ENCODE data around the gene KIFBP. TPM values are rescaled to one million over a fixed set of nuclear protein-coding genes. Genes with fewer than 3 reads are reported as not detected.

KIFBP gene
- total and polyA plus RNA-seq, 2 experiments from 2014 or later, result 26.6 to 29.8 TPM

DNA sequence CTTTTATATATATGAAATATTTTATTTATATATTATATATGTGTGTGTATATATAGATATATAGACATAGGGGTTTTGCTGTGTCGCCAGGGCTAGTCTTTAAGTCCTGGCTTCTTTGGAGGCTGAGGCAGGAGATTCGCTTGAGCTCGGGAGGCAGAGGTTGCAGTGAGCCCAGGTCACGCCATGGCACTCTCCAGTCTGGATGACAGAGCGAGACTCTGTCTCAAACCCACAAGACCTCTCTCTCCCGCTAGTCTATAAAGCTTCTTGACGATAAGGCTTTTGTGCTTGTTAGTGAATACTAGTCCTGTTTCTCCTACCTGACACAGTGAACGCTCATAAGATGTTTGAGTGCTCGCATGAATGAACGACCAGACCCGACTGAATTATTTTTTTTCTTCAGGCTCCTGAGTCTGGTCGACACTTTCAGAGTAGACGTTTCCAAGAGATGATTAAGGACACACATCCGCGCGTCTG lies 33.2 kb upstream of the KIFBP start:
- Histone ChIP-seq H3K4me1 (ENCODE audit: low read depth) (no peaks in the 10 kb centered on the region), H3K4me3 (peak overlapping the region; percentile 83), H3K9me3 (ENCODE audit: low read depth) (no peaks in the 10 kb centered on the region), H3K27me3 (no peaks in the 10 kb centered on the region), H3K27ac (peak overlapping the region; percentile 78), H3K36me3 (peaks cover 4% of the 10 kb centered on the region)
- no peak for DNase-seq (ENCODE audit: low read depth in 1 of 2, low spot score in 1 of 2)
- TF ChIP-seq, protein P1, sequence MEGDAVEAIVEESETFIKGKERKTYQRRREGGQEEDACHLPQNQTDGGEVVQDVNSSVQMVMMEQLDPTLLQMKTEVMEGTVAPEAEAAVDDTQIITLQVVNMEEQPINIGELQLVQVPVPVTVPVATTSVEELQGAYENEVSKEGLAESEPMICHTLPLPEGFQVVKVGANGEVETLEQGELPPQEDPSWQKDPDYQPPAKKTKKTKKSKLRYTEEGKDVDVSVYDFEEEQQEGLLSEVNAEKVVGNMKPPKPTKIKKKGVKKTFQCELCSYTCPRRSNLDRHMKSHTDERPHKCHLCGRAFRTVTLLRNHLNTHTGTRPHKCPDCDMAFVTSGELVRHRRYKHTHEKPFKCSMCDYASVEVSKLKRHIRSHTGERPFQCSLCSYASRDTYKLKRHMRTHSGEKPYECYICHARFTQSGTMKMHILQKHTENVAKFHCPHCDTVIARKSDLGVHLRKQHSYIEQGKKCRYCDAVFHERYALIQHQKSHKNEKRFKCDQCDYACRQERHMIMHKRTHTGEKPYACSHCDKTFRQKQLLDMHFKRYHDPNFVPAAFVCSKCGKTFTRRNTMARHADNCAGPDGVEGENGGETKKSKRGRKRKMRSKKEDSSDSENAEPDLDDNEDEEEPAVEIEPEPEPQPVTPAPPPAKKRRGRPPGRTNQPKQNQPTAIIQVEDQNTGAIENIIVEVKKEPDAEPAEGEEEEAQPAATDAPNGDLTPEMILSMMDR (IDR thresholded peaks at IDR 0.05; ENCODE audit: low read depth, low read length), result no peak

DNA sequence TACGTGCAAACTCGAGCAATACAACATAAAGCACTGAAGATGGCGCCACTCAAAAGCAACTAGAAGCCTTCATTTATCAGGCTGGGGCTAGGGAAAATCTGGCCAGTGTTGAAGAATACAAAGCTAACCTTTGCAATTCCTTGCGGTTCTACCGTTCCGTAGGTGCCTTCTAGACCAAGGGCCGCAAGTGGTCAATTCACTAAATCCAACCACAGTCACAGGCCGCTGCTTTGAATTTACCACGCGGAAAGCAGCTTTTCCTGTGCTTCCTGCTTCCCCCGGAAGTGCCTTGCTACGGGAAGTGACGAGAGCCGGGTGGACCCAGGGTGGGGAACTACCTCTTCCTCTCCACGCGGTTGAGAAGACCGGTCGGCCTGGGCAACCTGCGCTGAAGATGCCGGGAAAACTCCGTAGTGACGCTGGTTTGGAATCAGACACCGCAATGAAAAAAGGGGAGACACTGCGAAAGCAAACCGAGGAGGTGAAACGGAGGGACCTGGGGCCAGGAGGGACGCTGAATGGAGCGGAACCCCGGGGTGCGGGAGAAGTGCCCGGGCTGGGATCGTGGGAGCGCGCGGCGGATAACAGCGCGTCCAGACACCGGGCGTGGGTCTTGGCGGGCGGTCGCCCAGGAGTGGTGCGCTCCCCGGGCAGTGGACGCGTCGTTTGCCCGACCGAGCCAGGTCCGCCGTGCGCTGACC lies 32.6 kb upstream of the KIFBP start, which contains the start of gene DDX21:
Gene DDX21 (plus strand): TSS at position 339 of the 701 bp plus-strand sequence. CDS start 56 bp downstream, at position 395.
- peak; percentile 92 to 95 for DNase-seq (ENCODE audit: low read depth in 1 of 2, low spot score in 1 of 2)
- peaks cover 8% of the 10 kb centered on the region for H3K36me3 ChIP-seq
- H3K27me3 ChIP-seq, result no peaks in the 10 kb centered on the region
- no peaks in the 10 kb centered on the region for H3K4me1 ChIP-seq (ENCODE audit: low read depth)
- no peaks in the 10 kb centered on the region for H3K9me3 ChIP-seq (ENCODE audit: low read depth)
- H3K4me3 ChIP-seq, result peak within 1 kb of the TSS; percentile 83
- peak within 1 kb of the TSS; percentile 78 for H3K27ac ChIP-seq
- TF ChIP-seq, protein P1 (IDR thresholded peaks at IDR 0.05; ENCODE audit: low read depth, low read length), result peak; percentile 68

DNA sequence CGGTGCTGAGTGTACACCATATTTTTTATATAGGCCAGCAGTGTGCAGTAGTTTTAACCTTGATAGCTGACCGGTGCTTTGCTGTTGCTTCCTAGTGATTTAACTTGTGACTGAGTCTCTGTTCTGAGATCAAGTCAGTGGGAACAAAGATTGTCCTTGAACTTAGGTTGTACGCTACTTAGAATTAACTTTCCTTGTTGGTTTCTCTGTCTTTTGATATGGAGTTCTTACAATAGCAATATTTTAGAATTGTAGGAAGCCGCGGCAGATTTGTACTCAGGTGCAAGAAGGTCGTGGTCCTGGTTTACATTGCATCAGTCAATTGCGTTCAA lies 31.4 kb upstream of the KIFBP start:
- Histone ChIP-seq H3K9me3 (ENCODE audit: low read depth) (no peaks in the 10 kb centered on the region), H3K4me1 (ENCODE audit: low read depth) (no peaks in the 10 kb centered on the region), H3K4me3 (peak overlapping the region; percentile 83), H3K27me3 (no peaks in the 10 kb centered on the region), H3K27ac (no peak overlapping the region), H3K36me3 (peaks cover 20% of the 10 kb centered on the region)
- TF ChIP-seq, protein P1 (IDR thresholded peaks at IDR 0.05; ENCODE audit: low read depth, low read length), result no peak
- DNase-seq (ENCODE audit: low read depth in 1 of 2, low spot score in 1 of 2), result no peak

DNA sequence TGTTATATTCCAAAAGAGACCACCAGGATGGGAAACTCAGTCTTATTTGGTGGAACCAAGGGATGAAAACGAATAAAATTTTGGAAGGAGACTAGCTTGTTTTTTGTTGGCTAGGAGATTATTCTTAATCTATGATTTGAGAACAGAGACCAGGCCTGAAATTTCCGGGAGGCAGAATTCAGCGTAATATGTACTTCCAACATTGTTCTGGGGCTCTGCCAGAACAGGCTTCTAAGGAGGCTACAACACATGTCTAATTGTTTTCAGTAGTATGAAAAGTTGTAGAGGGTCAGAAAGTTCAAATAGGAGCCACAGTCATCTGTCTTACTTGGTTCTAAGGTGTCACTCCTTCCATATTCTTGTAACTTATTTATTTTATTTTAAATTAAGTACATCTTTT lies 30.9 kb upstream of the KIFBP start:
- H3K4me1 ChIP-seq (ENCODE audit: low read depth), result no peaks in the 10 kb centered on the region
- TF ChIP-seq, protein P1 (IDR thresholded peaks at IDR 0.05; ENCODE audit: low read depth, low read length), result no peak
- no peaks in the 10 kb centered on the region for H3K9me3 ChIP-seq (ENCODE audit: low read depth)
- no peaks in the 10 kb centered on the region for H3K27me3 ChIP-seq
- H3K36me3 ChIP-seq, result peaks cover 23% of the 10 kb centered on the region
- no peak overlapping the region for H3K27ac ChIP-seq
- no peak overlapping the region for H3K4me3 ChIP-seq
- peak in 1 of 2 donors; percentile 51 for DNase-seq (ENCODE audit: low read depth in 1 of 2, low spot score in 1 of 2)

DNA sequence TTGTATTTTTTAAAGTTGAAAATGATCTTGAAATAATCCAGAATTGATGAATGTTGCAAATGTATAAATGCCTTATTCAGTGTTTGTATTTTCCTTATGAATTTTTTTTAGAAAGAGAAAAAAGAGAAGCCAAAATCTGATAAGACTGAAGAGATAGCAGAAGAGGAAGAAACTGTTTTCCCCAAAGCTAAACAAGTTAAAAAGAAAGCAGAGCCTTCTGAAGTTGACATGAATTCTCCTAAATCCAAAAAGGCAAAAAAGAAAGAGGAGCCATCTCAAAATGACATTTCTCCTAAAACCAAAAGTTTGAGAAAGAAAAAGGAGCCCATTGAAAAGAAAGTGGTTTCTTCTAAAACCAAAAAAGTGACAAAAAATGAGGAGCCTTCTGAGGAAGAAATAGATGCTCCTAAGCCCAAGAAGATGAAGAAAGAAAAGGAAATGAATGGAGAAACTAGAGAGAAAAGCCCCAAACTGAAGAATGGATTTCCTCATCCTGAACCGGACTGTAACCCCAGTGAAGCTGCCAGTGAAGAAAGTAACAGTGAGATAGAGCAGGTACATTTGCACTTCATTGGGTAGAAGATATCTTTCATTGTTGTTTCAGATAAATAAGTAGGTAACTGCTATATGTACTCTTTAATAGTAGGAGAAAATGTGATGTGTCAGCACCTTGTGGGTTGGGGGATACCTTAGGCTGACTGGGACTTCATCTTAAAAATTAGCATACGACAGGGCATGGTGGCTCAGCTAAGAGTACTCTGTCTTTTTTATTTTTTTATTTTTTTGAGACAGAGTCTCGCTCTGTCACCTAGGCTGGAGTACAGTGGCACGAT lies 28.7 kb upstream of the KIFBP start:
- DNase-seq (ENCODE audit: low read depth in 1 of 2, low spot score in 1 of 2), result no peak
- Histone ChIP-seq H3K27ac (no peak overlapping the region), H3K9me3 (ENCODE audit: low read depth) (no peaks in the 10 kb centered on the region), H3K4me1 (ENCODE audit: low read depth) (no peaks in the 10 kb centered on the region), H3K36me3 (peaks cover 40% of the 10 kb centered on the region), H3K4me3 (no peak overlapping the region), H3K27me3 (no peaks in the 10 kb centered on the region)
- TF ChIP-seq, protein P1 (IDR thresholded peaks at IDR 0.05; ENCODE audit: low read depth, low read length), result no peak
